ENCODE data around the gene CHORDC1. TPM values are rescaled to one million over a fixed set of nuclear protein-coding genes. Genes with fewer than 3 reads are reported as not detected.

The CHORDC1 gene
- total and polyA plus RNA-seq, 12 donors = 11.3 to 83.7 (median 34.8) TPM

- no peaks in the 10 kb centered on the region for H3K27me3 ChIP-seq
- intact Hi-C loops (cut with DNase I) = no loop called here
- H3K36me3 ChIP-seq (replicated peaks in 1 of 2) = no peaks in the 10 kb centered on the region
- peaks cover 0 to 8% of the 10 kb centered on the region in 2 donors for H3K4me1 ChIP-seq (replicated peaks in 1 of 2)
- no peak for DNase-seq
- no peaks in the 10 kb centered on the region for H3K9me3 ChIP-seq (replicated peaks in 1 of 3)
- H3K4me3 ChIP-seq = no peak overlapping the region
- WGBS, 4 donors = 89 to 92% (median 90%) methylated on average over 4 of the region's 4 CpGs
- no peak overlapping the region for H3K27ac ChIP-seq
- no peak for TF ChIP-seq CTCF (IDR thresholded peaks at IDR 0.05)
- TF ChIP-seq POLR2A (IDR thresholded peaks at IDR 0.05) = no peak
Observed at GRCh38 chr11:90192869-90193582, 29.8 kb downstream of the CHORDC1 start.

GRCh38 chr11:90189011-90189410 lies 33.8 kb downstream of the CHORDC1 start:
- 93 to 100% (median 98%) methylated on average over 2 of the region's 2 CpGs for WGBS, 4 donors
- DNase-seq = no peak
- Histone ChIP-seq H3K4me3 (no peak overlapping the region), H3K9me3 (replicated peaks in 1 of 3) (no peaks in the 10 kb centered on the region), H3K27ac (no peak overlapping the region), H3K36me3 (replicated peaks in 1 of 2) (no peaks in the 10 kb centered on the region), H3K27me3 (no peaks in the 10 kb centered on the region), H3K4me1 (replicated peaks in 1 of 2) (peaks cover 0 to 8% of the 10 kb centered on the region in 2 donors)
- no peak for TF ChIP-seq CTCF (IDR thresholded peaks at IDR 0.05)
- TF ChIP-seq POLR2A (IDR thresholded peaks at IDR 0.05) = no peak
- intact Hi-C loops (cut with DNase I) = no loop called here

GRCh38 chr11:90187839-90188238 lies 35.0 kb downstream of the CHORDC1 start:
- Histone ChIP-seq H3K4me1 (replicated peaks in 1 of 2) (peaks cover 0 to 8% of the 10 kb centered on the region in 2 donors), H3K27ac (no peak overlapping the region), H3K9me3 (replicated peaks in 1 of 3) (no peaks in the 10 kb centered on the region), H3K36me3 (replicated peaks in 1 of 2) (no peaks in the 10 kb centered on the region), H3K27me3 (no peaks in the 10 kb centered on the region), H3K4me3 (no peak overlapping the region)
- TF ChIP-seq CTCF (IDR thresholded peaks at IDR 0.05) = no peak
- TF ChIP-seq POLR2A (IDR thresholded peaks at IDR 0.05) = no peak
- WGBS, 4 donors = 94 to 98% (median 97%) methylated on average over 3 of the region's 3 CpGs
- intact Hi-C loops (cut with DNase I) = no loop called here
- DNase-seq = no peak

- Histone ChIP-seq H3K27me3 (no peaks in the 10 kb centered on the region), H3K4me3 (no peak overlapping the region), H3K27ac (no peak overlapping the region), H3K9me3 (replicated peaks in 1 of 3) (no peaks in the 10 kb centered on the region), H3K36me3 (replicated peaks in 1 of 2) (no peaks in the 10 kb centered on the region), H3K4me1 (replicated peaks in 1 of 2) (no peaks in the 10 kb centered on the region)
- TF ChIP-seq CTCF (IDR thresholded peaks at IDR 0.05) (no peak), POLR2A (IDR thresholded peaks at IDR 0.05) (no peak)
- 38 to 88% (median 56%) methylated on average over 2 of the region's 2 CpGs for WGBS, 4 donors
- intact Hi-C loops (cut with DNase I) = no loop called here
- DNase-seq = no peak
Observed at GRCh38 chr11:90179923-90180322, 42.9 kb downstream of the CHORDC1 start.
